Ovary (tissue), 9 donors: ENCODE results near the gene CIAO3. TPM values are rescaled to one million over a fixed set of nuclear protein-coding genes. Genes with fewer than 3 reads are reported as not detected.
"Not testable (repeated sequence)": the region's sequence is repeated elsewhere in the genome, so short reads cannot be mapped to it uniquely, and the experiment has no call there.

Source experiments
- DNase-seq, 5 donors: peaks; one replicate each; pipeline ENCODE4 v3.0.0-alpha.2; 2019 to 2020
- H3K27ac ChIP-seq, 2 donors: fragments of 200-600 bp; one replicate each; pipeline versions ENCODE4 v1.5.1 to v1.8.0; 2019 to 2022
- H3K27me3 ChIP-seq: fragments of 200-600 bp; one replicate; pipeline ENCODE4 v1.8.0; 2022
- H3K36me3 ChIP-seq: fragments of 200-600 bp; sonication (generic); one replicate; pipeline ENCODE4 v1.5.1; 2019
- H3K4me1 ChIP-seq: one replicate; pipeline ENCODE4 v1.8.1; 2013; ENCODE audit warnings: mild to moderate bottlenecking, moderate library complexity; ENCODE audit not compliant: insufficient read depth
- H3K4me3 ChIP-seq: fragments of 200-600 bp; sonication (generic); one replicate; pipeline ENCODE4 v1.5.1; 2017
- H3K9me3 ChIP-seq, 2 donors: fragments of 200-600 bp in 1 of 2; sonication (generic) in 1 of 2; one replicate each; pipeline versions ENCODE4 v1.5.1 to v1.8.1; 2013 to 2019; ENCODE audit warnings: mild to moderate bottlenecking in 1 of 2, moderate library complexity in 1 of 2
- CTCF ChIP-seq, 3 donors: fragments of 450-650 bp in 2 of 3; fragments of 200-600 bp in 1 of 3; IDR thresholded peaks; one replicate each; pipeline versions ENCODE4 v1.5.1 to v1.8.0; 2016 to 2022; ENCODE audit warnings: antibody characterized with exemption in 3 of 3, mild to moderate bottlenecking in 1 of 3
- EP300 ChIP-seq: sonication (generic); formaldehyde crosslinking; IDR thresholded peaks from one replicate; pipeline ENCODE4 v1.6.1; 2017; ENCODE audit warnings: antibody characterized with exemption
- POLR2A ChIP-seq: fragments of 450-650 bp; IDR thresholded peaks from one replicate; pipeline ENCODE4 v1.6.1; 2017; ENCODE audit warnings: antibody characterized with exemption, mild to moderate bottlenecking, moderate library complexity
- WGBS, 3 donors: extraction: QIAGEN DNeasy Blood & Tissue Kit in 1 of 3; methylation state at CpG; one replicate each; pipeline versions ENCODE4 v1.1.5 to v1.1.7; 2013 to 2017; 5-methylcytosine and 5-hydroxymethylcytosine counted together
- intact Hi-C, 4 donors: fragments of 100-400 bp; cut with DNase I; formaldehyde crosslinking; loops; one replicate each; pipeline versions ENCODE4 v1.11.0 to v1.15.1; 2022 to 2023
- polyA plus RNA-seq, 2 donors: library from polyadenylated mRNA; stranded (reverse); fragments of 200-250 nt in 1 of 2; fragments of 350-450 nt in 1 of 2; fragmentation: Illumina TruSeq in 1 of 2; extraction: RNeasy Lipid Tissue Mini Kit (QIAGEN cat#74804) in 1 of 2; gene quantifications; one replicate each; pipeline ENCODE4 v1.2.3, GENCODE V29; 2013 to 2014
- total RNA-seq, 7 donors: library from RNA; depleted of rRNA in 2 of 7; stranded (reverse); fragments of >200 nt in 2 of 7; fragmentation: NEBNext Ultra II Directional in 3 of 7; extraction: Animal tissue kit (Norgen Biotek cat#: 25700) in 3 of 7; gene quantifications; one replicate each; pipeline versions ENCODE4 v1.1.0 to v1.2.4, GENCODE V29; 2016 to 2023
- donor health status: DM: no; HTN: no; CAD: no; lungs with moderate emphysema.
- donor health status: DM: no; HTN: no; CAD: no.
- donor health status: Bipolar disorder and iron deficiency.
- donor health status: DM: yes; HTN: yes; CAD: no.
- donor health status: DM: no; HTN: no; CAD: no.
- donor health status: DM: yes; HTN: yes; CAD: no.

CIAO3 gene
- total and polyA plus RNA-seq, 9 donors: 8.5 to 32.5 (median 21.0) TPM

- 62 to 69% (median 62%) methylated on average over 11 of the region's 11 CpGs for WGBS, 3 donors
- Histone ChIP-seq H3K4me1 (peaks cover 18% of the 10 kb centered on the region), H3K36me3 (no peaks in the 10 kb centered on the region), H3K4me3 (no peak overlapping the region), H3K27ac (no peak overlapping the region), H3K27me3 (no peaks in the 10 kb centered on the region), H3K9me3 (no peaks in the 10 kb centered on the region)
- TF ChIP-seq CTCF (IDR thresholded peaks at IDR 0.05) (no peak), POLR2A (no peak), EP300 (no peak)
- intact Hi-C loops: loop anchor here in 1 of 4 donors (5.0 kb wide), 1 partner anchor 383 kb away; the partner anchor contains the start of gene C1QTNF8
- DNase-seq: no peak
Measured at GRCh38 chr16:714079-714478, 26.7 kb downstream of the CIAO3 start.

GRCh38 chr16:712740-713250, 28.0 kb downstream of the CIAO3 start:
- not testable (repeated sequence) for H3K27ac ChIP-seq, H3K4me3 ChIP-seq, H3K9me3 ChIP-seq, H3K27me3 ChIP-seq, H3K36me3 ChIP-seq, DNase-seq
- peaks cover 18% of the 10 kb centered on the region for H3K4me1 ChIP-seq
- intact Hi-C loops: loop anchor here in 1 of 4 donors (5.0 kb wide), 1 partner anchor 385 kb away; the partner anchor contains the start of gene C1QTNF8
- WGBS, 3 donors: 40 to 53% (median 43%) methylated on average over 12 to 13 of the region's 13 CpGs

GRCh38 chr16:711548-712320, 29.1 kb downstream of the CIAO3 start:
- Histone ChIP-seq H3K9me3 (no peaks in the 10 kb centered on the region), H3K36me3 (no peaks in the 10 kb centered on the region), H3K4me3 (no peak overlapping the region), H3K4me1 (peaks cover 18% of the 10 kb centered on the region), H3K27ac (no peak overlapping the region), H3K27me3 (peaks cover 3% of the 10 kb centered on the region)
- DNase-seq: peak; percentile 58 to 83 (median 77)
- TF ChIP-seq CTCF (IDR thresholded peaks at IDR 0.05) (peak; percentile 65 to 83 (median 75)), POLR2A (no peak)
- intact Hi-C loops: loop anchor here in 1 of 4 donors (5.0 kb wide), 1 partner anchor 386 kb away; the partner anchor contains the start of gene C1QTNF8
- WGBS, 3 donors: 9 to 11% (median 10%) methylated on average over 25 of the region's 25 CpGs

- WGBS, 3 donors: 61 to 72% (median 68%) methylated on average over 10 to 12 of the region's 12 CpGs
- H3K9me3 ChIP-seq: no peaks in the 10 kb centered on the region
- no peak overlapping the region for H3K4me3 ChIP-seq
- TF ChIP-seq EP300: no peak
- TF ChIP-seq CTCF (IDR thresholded peaks at IDR 0.05): no peak
- peaks cover 3% of the 10 kb centered on the region for H3K27me3 ChIP-seq
- DNase-seq: no peak
- intact Hi-C loops: loop anchor here in 1 of 4 donors (5.0 kb wide), 1 partner anchor 386 kb away; the partner anchor contains the start of gene C1QTNF8
- no peak overlapping the region for H3K27ac ChIP-seq
- no peaks in the 10 kb centered on the region for H3K36me3 ChIP-seq
- H3K4me1 ChIP-seq: peaks cover 14% of the 10 kb centered on the region
Measured at GRCh38 chr16:711084-711483, 29.7 kb downstream of the CIAO3 start.
